HG03108 (cell line): ENCODE results near the gene IGF2BP2.
"Not testable (repeated sequence)": the region's sequence is repeated elsewhere in the genome, so short reads cannot be mapped to it uniquely, and the experiment has no call there.

Experiments
- ATAC-seq: cut with Tn5 transposase; IDR thresholded peaks from one replicate; pipeline ENCODE4 v1.9.1; 2021; ENCODE audit warnings: moderate library complexity; ENCODE audit not compliant: unreplicated experiment

IGF2BP2 gene

DNA sequence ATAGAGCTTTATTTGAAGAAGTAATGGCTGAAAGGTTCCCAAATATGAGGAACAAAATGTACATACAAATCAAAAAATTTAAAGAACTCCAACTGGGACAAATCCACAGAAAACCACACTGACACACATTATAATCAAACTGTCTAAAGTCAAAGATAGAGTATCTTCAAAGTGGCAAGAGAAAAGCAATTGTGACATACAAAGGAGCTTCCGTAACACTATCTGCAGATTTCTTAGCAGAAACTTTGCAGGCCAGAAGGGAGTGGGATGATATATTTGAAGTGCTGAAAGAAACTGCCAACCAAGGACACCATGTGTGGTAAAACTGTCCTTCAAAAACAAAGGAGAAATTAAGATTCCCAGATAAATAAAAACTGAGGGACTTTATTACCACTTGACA, 146.8 kb downstream of the IGF2BP2 start:
- ATAC-seq, result no peak

DNA sequence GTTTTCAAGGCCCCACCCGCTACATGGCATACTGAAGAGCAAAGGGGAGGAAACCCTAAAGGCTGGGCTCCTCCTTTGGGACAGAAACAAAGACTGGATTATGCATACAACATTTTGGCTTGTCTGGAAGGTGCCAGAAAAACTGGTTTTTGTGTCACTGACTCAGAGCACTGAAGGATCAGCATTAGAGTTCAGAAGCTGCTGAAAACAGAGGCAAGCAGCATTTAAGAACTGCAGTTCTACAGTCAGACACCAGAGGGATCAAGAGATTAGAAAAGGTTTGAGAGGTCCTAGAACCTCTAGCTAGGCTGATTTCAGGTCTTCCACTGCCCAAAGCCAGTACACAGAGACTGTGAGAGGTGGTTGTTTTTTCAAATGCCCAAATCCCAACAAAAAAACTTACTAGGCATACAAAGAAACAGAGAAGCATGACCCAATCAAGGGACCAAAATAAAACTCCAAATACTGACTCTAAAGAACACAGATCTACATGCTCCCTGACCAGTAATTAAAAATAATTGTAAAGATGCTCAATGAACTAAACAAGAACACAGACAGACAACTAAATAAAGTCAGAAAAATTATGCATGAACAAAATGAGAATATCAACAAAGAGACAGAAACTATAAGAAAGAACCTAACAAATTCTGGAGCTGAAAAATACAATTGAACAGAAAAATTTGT, 147.6 kb downstream of the IGF2BP2 start:
- no peak for ATAC-seq

DNA sequence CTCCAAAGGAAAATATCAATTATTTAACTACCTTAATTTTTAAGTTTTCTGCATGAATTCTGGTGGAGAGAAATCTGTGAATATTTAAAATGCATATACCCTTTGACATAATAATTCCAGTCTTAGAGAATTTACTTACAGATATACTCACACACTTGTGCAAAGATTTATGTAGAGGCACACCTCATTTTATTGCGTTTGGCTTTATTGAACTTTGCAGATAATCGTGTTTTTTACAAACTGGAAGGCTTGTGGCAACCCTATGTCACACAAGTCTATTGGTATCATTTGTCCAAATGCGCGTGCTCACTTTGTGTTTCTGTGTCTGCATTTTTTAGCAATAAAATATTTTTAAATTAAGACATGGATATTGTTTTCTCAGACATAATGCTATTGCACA, 157.3 kb downstream of the IGF2BP2 start:
- ATAC-seq, result no peak

DNA sequence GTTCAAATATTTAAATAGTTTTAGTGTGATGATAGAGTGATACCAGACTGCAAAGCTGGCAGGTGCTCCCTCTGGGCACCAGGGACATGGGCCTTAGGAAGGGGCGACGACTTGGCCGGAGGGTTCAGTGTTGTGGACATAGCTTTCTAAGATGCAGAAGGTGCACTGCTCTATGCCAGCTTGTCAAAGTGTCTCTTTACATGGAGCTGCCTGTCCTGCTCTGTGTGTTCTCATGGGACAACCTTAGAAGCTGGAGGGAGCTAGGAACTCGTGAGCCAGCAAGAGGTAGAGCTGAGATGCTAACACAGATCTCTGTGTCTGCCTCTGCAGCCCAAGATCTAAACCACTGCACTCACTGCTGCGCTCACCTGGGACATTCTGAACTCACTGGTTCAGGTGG, 160.9 kb downstream of the IGF2BP2 start:
- ATAC-seq, result no peak

DNA sequence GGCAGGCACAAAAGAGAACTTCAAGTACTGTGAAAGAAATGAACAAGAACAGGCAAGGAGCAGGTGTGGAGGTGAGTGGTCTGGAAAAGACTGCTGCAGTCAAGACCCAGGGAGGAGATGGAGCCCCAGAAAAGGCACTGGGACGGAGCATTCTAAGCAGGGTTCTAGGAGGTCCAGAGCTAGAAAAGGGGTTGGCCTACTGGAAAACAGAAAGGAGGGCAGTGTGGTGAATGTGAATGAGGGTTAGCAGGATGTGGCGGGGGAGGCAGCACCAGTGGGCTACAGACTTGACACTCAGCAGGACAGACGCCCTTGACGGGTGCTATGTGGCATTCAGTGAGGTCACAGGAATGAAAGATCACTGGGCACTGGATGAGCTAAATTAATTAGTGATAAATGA, 163.1 kb downstream of the IGF2BP2 start:
- ATAC-seq, result no peak

DNA sequence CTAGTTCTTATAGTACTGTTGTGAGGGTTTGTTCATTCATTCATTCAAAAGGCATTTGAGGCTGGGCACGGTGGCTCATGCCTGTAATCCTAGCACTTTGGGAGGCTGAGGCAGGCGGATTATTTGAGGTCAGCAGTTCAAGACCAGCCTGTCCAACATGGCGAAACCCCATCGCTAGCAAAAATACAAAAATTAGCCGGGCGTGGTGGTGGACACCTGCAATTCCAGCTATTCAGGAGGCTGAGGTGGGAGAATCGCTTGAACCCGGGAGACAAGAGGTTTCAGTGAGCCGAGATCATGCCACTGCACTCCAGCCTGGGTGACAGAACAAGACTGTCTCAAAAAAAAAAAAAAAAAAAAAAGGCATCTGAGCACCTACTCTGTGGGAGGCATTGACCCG, 163.5 kb downstream of the IGF2BP2 start:
- ATAC-seq, result not testable (repeated sequence)

DNA sequence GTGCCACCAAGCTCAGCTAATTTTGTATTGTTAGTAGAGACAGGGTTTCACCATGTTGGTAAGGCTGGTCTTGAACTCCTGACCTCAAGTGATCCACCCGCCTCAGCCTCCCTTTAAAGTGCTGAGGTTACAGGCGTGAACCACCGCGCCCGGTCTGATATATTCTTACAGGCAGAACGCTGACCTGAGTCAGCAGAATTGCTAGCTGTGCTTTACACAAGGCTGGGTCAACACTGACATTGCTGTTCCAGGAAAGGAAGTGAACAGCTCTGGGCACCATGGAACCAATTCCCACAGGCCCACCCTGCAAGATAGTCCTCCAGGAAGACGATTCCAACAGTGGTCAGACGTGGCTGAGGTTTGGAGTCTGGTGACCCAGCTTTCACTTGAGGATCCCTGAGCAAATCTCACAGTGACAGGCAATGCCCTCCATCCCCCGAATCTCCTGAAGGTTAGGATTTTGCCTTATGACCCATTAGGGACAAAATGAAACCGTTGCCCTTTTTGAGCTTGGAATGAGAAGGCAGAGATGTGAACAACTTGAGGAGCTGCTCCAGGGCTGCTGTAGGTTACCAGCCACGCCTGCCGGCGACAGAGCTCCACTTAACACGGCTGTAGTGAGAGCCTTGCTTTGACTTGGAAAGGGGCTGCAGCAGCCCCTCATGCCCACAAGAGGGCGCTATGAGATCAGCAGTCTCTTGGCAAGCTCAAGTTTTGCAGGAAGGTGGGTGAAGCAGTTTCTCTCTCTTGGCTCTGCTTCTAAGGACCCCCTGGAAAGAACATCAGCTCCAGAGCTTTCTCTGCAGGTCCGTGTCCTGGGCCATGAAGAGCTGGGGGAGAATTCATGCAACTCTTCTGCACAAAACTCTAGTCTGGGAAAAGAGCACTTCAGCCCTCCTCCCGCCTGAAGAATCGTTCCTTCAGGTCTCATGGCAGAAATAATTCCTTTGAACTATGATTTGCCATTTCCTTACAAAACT, 164.6 kb downstream of the IGF2BP2 start:
- peak; percentile 66 for ATAC-seq

DNA sequence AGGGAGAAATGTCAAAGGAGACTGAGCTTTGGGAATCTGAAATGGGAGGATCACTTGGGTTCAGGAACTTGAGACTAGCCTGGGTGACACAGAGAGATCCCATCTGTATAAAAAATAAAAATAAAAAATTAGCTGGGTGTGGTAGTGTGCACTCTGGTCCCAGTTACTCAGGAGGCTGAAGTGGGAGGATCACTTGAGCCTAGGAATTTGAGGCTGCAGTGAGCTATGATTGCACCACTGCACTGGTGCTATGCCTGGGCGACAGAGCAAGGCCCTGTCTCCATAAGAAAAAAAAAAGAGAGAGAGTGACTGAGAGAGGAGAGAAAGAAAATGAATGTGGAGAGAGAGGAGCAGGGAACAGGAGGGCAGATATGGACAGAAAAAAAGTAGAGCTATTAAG, 165.9 kb downstream of the IGF2BP2 start:
- no peak for ATAC-seq

DNA sequence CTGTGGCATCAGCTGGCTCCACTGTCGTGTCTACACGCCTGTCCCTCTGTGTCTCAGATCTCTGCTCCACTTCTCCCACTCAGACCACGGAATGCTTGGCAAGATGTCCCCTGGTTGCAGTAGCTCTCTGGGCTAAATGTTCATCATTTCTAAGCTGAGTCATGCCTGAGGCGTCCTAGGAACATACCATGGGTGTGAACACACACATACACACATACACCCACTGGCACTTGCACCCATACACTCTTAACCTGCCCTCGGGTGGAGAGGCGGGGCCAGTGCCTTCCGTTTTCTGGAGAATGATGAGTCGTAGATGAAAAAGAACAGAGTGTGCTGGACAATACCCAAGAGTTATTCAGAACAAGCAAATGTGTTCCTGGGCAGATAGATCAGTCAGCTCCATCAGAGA, 166.3 kb downstream of the IGF2BP2 start:
- no peak for ATAC-seq

DNA sequence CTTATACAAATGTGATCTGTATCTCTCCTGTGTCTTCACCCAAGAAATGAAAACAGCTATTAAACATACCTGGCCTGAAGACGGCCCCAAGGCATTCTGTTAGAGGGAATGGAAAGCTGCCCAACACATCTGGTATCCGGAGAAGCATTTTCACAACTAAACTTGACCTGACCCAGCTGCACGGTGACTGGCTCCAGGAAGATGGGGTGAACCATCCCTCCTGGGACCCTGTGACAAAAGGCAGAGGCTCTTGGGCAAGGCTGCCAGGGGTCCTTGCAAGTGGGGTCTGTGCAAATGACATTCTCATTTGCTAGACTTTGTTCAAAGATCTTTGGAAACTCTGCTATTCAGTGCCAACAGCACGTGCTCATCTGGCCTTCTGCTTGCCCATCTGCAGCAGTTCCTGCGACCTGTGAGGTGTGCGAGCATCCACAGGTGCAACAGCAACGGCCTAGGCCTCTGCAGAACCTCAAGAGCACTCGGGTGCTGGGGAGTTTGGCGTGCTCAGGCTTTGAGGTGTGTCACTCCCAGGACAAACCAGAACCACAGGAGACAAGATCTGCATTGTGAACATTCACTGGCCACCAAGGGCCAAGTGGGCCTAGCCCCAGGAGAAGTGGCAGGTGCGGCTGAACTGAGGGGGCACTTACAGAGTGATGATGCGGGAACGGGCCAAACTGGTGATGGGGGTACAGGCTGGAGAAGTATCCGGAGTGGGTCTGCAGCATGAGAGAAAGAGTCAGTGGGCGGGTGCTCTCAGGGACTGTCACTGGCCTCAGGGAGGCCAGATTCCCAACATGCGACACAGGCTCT, 166.9 kb downstream of the IGF2BP2 start:
- no peak for ATAC-seq

DNA sequence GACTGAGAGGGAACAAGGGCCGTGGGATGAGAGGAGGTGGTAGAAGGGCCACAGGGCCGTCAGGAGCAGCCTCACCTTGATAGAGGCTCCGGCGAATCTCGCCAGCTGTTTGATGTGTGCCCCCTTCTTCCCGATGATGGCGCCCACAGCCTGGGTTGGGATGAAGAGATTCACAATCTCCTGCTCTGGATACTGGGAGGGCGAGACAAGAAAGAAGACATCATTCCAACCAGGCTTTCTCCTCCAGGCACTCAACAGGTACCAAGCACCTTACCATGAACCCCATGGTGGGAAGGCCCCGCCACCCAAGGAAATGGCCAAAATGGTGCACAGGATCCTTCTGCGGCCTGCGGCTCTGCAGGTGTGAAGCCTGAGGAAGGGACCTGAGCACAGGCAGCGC, 167.6 kb downstream of the IGF2BP2 start:
- no peak for ATAC-seq

DNA sequence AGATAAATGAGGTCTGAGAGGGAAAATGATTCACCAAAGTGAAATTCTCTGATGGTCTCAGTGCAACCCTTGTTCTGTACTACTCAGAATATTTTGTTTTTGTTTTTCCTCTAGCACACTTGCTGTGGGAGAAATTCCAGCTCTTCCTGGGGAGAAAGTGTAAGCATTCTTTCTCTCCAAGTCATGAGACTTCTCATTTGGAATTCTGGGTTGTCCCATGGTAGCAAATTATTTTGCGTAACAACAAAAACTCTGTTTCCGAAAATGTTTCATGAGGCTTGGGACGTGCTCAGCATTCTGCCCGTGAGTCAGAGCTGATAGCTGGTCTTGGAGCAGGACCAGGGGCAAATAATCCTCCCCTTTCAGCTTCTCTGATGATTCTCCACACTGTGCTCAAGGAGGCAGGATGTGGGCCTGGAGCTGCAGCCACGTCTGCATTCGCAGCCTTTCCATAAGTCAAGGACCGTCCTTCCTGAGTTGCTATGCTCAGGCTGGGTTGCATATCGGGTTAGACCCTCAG, 168.5 kb downstream of the IGF2BP2 start:
- ATAC-seq, result no peak

DNA sequence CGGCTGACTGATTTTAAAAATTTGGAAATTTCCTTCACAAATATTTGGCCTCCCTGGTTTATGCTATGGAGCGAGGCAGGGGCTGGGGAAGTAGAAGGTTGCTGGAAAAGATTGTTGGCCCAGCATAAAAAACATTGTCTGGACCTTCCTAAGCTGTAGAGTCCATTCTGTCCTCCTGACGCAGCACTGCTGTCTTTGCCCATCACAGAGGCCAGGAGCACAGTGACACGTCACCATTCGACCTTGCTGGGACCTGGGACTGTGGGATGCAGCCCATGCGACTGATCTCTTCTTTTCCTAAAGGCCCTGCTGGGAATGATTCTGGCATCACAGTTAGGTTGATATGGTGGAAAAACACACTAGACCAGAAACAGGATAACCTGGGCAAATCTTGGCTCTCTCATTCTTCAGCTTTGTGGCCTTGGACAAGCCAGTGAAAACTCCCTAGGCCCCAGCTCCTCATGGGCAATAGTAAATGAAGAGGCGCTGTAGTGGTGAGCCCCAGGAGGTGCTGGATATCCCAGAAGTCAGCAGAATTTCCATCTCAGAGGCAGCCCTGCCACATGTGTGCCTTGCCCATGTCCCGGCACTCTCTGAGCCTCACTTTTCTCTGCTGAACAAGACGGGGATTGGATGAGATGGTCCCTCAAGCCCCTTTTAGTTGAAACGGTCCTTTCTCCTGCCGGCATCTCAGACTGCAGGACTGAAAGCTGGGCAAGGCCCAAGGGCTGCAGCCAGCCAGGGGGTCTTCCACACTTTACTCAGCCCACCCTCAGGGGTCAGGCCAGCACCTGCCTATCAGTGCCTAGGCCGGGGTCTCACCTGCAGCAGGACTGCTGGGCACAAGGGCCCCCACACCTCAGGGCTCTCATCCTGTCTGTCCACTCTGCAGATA, 169.2 kb downstream of the IGF2BP2 start:
- no peak for ATAC-seq

DNA sequence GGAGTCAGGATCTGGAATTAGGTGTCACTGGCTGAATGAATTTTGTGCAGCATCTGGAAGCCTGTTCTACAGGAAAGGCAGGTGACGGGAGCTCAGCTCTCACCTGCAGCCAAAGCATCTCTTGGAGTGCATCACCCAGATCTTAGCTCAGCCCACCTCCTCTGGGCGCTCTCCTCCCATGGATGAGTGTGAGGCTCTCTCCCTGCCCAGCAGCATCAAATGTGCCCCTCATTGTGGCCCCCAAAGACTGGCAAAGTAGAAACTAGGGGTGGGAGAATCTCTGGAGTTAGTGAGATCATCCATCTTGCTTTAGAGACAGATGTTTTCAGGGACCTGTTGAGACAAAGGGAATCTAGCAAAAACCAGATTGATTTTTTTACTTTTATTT, 170.1 kb downstream of the IGF2BP2 start:
- no peak for ATAC-seq

DNA sequence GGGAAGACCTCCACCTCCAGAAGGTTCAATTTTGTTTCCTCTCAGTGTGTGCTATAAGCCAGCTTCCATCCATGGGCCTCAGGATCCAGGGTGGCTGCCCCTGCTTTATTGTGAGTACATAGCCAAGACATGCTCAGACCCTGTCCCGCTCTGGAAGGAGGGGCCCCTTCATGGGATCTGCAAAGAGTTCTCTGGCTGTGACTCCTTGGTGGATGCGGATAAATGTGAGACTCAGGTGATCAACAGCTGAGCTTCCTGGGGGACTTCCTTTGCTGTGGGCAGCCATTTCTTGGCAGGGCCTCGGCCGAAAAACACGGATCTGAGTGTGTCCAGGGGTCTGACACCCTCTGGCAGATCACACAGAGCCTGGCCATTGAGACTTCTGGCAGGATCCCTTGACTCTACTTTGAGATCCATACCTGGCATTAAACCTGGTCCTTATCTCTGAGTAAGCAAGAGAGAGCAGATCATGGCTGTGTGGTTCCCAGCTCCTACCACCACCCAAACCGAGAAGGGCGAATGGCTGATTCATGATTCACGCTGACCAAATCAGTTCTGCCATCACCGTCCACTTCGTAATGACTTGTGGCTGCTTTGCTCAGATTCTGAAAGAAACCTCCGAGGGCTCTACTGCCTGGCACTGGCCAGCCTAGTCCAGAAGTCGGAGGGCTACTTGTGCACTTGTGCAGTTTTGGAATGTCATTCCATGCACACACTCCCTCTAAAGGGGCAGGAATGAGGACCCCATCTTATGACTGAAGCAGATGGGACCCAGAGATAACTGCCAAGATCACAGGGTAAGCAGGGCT, 170.7 kb downstream of the IGF2BP2 start:
- ATAC-seq, result no peak

DNA sequence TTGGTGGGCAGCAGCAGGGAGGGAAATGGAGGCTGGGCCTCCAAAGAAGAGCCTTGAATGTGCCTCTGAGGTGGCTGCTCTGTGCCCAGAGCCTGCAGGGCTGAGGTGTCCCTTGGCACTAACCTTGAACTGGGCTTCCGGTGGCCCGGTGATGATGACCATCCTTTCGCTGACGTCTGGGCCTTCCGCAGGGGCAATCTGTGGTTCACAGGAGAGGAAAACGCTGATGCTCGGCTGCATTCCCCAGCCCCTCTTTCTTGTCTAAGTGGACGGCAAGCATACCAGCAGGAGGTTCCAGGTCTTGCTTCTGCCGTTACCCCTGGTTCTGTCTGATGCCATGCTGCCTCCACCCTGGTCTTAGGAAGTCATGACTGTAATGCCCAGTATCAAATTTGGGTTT, 172.9 kb downstream of the IGF2BP2 start:
- no peak for ATAC-seq

DNA sequence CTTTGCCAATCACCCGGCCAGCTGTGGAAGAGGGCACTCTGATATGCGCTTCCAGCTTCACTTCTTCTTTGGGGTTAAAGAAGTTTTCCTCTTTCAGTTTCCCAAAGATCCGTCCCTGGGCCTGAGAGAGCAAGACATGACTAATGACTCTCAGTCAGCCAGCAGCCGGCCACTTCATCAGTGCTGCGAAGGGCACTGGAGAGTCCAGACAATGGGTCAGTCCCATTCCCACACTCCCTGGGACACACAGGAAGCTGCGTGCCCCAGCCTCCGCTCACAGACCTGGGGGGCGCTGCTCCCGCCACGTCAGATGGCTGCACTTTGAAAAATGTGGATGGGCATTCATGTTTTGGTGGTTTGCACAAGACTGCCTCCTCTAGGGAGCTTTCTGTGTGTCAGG, 175.4 kb downstream of the IGF2BP2 start:
- no peak for ATAC-seq

DNA sequence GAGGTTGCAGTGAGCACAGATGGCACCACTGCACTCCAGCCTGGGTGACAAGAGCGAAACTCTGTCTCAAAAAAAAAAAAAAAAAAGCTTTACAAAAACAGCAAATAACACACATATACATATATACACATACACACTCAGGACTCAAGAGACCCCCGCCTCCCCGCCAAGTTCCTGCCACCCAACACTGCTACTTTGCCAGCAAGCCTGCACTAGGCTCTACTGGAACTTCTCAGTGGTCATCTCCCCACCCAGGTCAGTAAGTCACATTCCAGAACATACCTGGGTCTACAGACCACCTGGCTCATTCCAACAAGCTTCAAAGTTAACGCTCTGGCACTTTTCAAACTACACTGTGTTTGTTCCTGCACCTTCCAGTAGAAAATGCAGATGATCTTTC, 176.4 kb downstream of the IGF2BP2 start:
- no peak for ATAC-seq

DNA sequence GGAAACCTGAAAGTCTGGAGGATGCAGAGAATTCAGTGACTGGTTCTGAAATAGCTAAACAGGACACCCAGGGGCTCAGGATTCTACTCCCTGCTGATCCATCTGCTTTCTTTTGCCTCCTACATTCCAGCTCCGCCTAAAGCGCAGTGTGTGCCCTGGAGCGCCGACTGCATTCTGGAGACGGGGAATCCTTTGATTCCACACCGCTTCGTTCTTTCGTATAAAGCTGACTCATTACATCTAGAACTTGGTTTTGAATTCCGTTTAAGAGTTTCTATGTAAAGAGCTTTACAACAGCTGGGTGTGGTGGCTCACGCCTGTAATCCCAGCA, 177.0 kb downstream of the IGF2BP2 start:
- no peak for ATAC-seq
